GM18517 (cell line): ENCODE measurements around the gene LRRC26.
"Not testable (repeated sequence)": the region's sequence is repeated elsewhere in the genome, so short reads cannot be mapped to it uniquely, and the experiment has no call there.

Experiments
- ATAC-seq: cut with Tn5 transposase; IDR thresholded peaks from one replicate; pipeline ENCODE4 v1.9.1; 2021; ENCODE audit warnings: mild to moderate bottlenecking, moderate library complexity; ENCODE audit not compliant: unreplicated experiment

Gene LRRC26

DNA sequence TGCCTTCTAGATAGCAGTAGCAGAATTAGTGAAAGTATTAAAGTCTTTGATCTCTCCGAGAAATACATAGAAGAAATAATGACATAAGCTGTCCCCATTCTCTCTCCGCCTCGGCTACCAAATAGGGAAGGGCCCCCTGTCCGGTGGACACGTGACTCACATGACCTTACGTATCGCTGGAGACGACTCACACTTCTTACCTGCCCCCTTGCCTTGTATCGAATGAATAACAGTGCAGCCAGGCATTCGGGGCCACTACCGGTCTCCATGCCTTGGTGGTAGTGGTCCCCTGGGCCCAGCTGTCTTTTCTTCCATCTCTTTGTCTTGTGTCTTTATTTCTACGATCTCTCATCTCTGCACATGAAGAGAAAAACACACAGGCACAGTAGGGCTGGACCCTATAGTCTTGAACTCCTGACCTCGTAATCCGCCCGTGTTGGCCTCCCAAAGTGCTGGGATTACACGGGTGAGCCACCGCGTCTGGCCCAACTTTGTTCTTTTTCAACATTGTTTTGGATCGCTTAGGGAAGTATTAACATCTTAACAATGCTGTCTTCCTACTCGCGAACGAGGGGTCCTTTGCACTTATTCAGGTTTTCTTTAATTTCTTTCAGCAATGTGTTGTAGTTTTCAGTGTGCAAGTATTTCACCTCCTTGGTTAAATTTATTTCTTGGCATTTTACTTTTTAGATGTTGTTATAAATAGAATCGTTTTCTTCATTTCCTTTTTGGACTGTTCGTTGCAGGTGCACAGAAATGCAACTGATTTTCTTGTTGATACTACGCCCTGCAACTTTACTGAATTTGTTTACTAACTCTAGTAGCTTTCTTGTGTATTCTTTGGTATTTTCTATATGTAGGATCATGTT lies 47.7 kb downstream of the LRRC26 start:
- not testable (repeated sequence) for ATAC-seq
